Trophoblast cell (in vitro differentiated cells and primary cell): ENCODE results near the gene ARMH1.

Source experiments
- DNase-seq, 2 donors: peaks; one replicate each; pipeline ENCODE4 v3.0.0-alpha.2; 2016
- H2AFZ ChIP-seq: 2 replicates; pipeline ENCODE4 v1.6.1; 2013; ENCODE audit warnings: low read length, moderate library complexity, mild to moderate bottlenecking; ENCODE audit not compliant: insufficient read depth, poor library complexity
- H2AK5ac ChIP-seq: 2 replicates; pipeline ENCODE4 v1.6.1; 2013; ENCODE audit warnings: mild to moderate bottlenecking, low read length
- H2BK120ac ChIP-seq: 2 replicates; pipeline ENCODE4 v1.6.1; 2013; ENCODE audit warnings: low read length, mild to moderate bottlenecking, moderate library complexity; ENCODE audit not compliant: insufficient read depth, poor library complexity
- H2BK12ac ChIP-seq: 2 replicates; pipeline ENCODE4 v1.6.1; 2013; ENCODE audit warnings: mild to moderate bottlenecking, low read length, moderate library complexity
- H2BK5ac ChIP-seq: 2 replicates; pipeline ENCODE4 v1.6.1; 2013; ENCODE audit warnings: low read length, low read depth, moderate library complexity, mild to moderate bottlenecking; ENCODE audit not compliant: poor library complexity
- H3K14ac ChIP-seq: 2 replicates; pipeline ENCODE4 v1.6.1; 2013; ENCODE audit warnings: mild to moderate bottlenecking, low read length
- H3K18ac ChIP-seq: 2 replicates; pipeline ENCODE4 v1.6.1; 2013; ENCODE audit warnings: mild to moderate bottlenecking, low read length
- H3K23ac ChIP-seq: 2 replicates; pipeline ENCODE4 v1.6.1; 2013; ENCODE audit warnings: low read length
- H3K27ac ChIP-seq: 2 replicates; pipeline ENCODE4 v1.5.1; 2013; ENCODE audit warnings: low read depth, mild to moderate bottlenecking, inconsistent platforms, low read length, moderate library complexity
- H3K27me3 ChIP-seq: 2 replicates; pipeline ENCODE4 v1.6.1; 2013; ENCODE audit warnings: inconsistent platforms, mild to moderate bottlenecking, low read length, moderate library complexity; ENCODE audit not compliant: insufficient read depth
- H3K36me3 ChIP-seq, 2 experiments: 1 replicate in 1 of 2; 2 replicates in 1 of 2; pipeline ENCODE4 v1.6.1; 2013; ENCODE audit warnings: low read length in 2 of 2, mild to moderate bottlenecking in 2 of 2, moderate library complexity in 1 of 2; ENCODE audit not compliant: insufficient read depth in 2 of 2, control insufficient read depth in 1 of 2
- H3K4ac ChIP-seq: 2 replicates; pipeline ENCODE4 v1.6.1; 2013; ENCODE audit warnings: low read depth, mild to moderate bottlenecking, low read length, moderate library complexity
- H3K4me1 ChIP-seq, 2 experiments: 1 replicate in 1 of 2; 2 replicates in 1 of 2; pipeline ENCODE4 v1.6.1; 2013; ENCODE audit warnings: low read length in 2 of 2, mild to moderate bottlenecking in 2 of 2, moderate library complexity in 1 of 2; ENCODE audit not compliant: insufficient read depth in 2 of 2, control insufficient read depth in 1 of 2
- H3K4me2 ChIP-seq: 2 replicates; pipeline ENCODE4 v1.6.1; 2013; ENCODE audit warnings: inconsistent platforms, mild to moderate bottlenecking, low read length, moderate library complexity
- H3K4me3 ChIP-seq: 2 replicates; pipeline ENCODE4 v1.5.1; 2013; ENCODE audit warnings: mild to moderate bottlenecking, low read depth, low read length, inconsistent platforms
- H3K79me1 ChIP-seq: one replicate; pipeline ENCODE4 v1.6.1; 2013; ENCODE audit warnings: low read length
- H3K79me2 ChIP-seq: 2 replicates; pipeline ENCODE4 v1.6.1; 2013; ENCODE audit warnings: low read length, mild to moderate bottlenecking; ENCODE audit not compliant: control insufficient read depth, insufficient read depth, poor library complexity
- H3K9ac ChIP-seq: 2 replicates; pipeline ENCODE4 v1.6.1; 2013; ENCODE audit warnings: mild to moderate bottlenecking, low read length
- H3K9me3 ChIP-seq: 2 replicates; pipeline ENCODE4 v1.6.1; 2013; ENCODE audit warnings: low read depth, mild to moderate bottlenecking, control low read depth, inconsistent platforms, low read length; ENCODE audit not compliant: insufficient read depth
- H4K12ac ChIP-seq: 2 replicates; pipeline ENCODE4 v1.6.1; 2013; ENCODE audit warnings: low read depth, mild to moderate bottlenecking, low read length, moderate library complexity
- H4K8ac ChIP-seq: 2 replicates; pipeline ENCODE4 v1.6.1; 2013; ENCODE audit warnings: low read depth, mild to moderate bottlenecking, low read length, moderate library complexity
- H4K91ac ChIP-seq: one replicate; pipeline ENCODE4 v1.6.1; 2013; ENCODE audit warnings: low read depth, mild to moderate bottlenecking, low read length, moderate library complexity
- WGBS: extraction: QIAGEN DNeasy Blood & Tissue Kit; methylation state at CpG from one replicate; pipeline ENCODE4 v1.1.7; 2013; ENCODE audit warnings: missing lambda C conversion rate; ENCODE audit not compliant: insufficient read length, insufficient coverage; ENCODE audit errors: extremely low coverage; 5-methylcytosine and 5-hydroxymethylcytosine counted together

Gene ARMH1

DNA sequence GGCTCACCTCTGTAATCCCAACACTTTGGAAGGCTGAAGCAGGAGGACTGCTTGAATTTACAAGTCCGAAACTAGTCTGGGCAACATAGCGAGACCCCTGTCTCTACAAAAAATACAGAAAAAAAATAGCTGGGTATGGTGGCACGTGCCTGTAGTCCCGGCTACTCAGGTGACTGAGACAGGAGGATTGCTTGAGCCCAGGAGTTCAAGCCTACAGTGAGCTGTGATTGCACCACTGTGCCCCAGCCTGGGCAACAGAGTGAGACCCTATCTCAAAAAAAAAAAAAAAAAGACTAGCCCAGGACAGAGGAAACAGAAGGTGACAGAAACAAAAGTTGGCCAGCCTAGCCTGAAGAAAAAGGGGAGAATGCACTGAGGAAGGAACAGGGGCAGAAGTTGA, 21.2 kb downstream of the ARMH1 start:
- Histone ChIP-seq H3K4me2 (no peak overlapping the region), H3K23ac (no peak overlapping the region), H4K91ac (no peak overlapping the region), H3K36me3 (no peaks in the 10 kb centered on the region), H4K8ac (no peak overlapping the region), H4K12ac (no peak overlapping the region), H2BK120ac (no peak overlapping the region), H3K4me1 (no peaks in the 10 kb centered on the region), H3K79me2 (no peaks in the 10 kb centered on the region), H2AFZ (no peak overlapping the region), H3K4me3 (no peak overlapping the region), H2AK5ac (no peak overlapping the region), H3K79me1 (no peaks in the 10 kb centered on the region), H3K9ac (no peak overlapping the region), H2BK5ac (no peak overlapping the region), H3K18ac (no peak overlapping the region), H3K27me3 (no peaks in the 10 kb centered on the region), H3K14ac (no peak overlapping the region), H3K4ac (no peak overlapping the region), H3K9me3 (no peaks in the 10 kb centered on the region), H3K27ac (no peak overlapping the region), H2BK12ac (no peak overlapping the region)
- WGBS = no CpG with 5 or more reads among the region's 4 CpGs
- no peak for DNase-seq

DNA sequence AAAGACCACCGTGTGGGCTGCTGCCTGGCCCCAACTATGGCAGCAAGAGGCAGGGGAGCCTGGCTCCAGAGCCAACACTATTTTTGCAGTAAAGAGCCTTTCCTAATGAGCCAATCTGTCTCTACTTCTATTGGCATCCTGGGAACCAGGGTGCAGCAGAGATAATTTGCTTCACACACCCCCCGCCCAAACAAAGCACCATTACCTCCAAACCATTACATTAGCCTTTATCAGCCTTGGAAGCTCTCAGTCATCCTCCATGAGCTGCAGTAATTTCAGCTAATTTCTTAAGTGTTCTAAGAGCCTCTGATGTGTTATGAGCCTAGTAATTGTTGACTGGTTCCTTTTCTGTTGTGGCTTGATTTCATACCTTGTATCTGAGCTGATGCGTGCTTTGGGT, 21.6 kb downstream of the ARMH1 start:
- Histone ChIP-seq H3K4ac (no peak overlapping the region), H3K14ac (no peak overlapping the region)

DNA sequence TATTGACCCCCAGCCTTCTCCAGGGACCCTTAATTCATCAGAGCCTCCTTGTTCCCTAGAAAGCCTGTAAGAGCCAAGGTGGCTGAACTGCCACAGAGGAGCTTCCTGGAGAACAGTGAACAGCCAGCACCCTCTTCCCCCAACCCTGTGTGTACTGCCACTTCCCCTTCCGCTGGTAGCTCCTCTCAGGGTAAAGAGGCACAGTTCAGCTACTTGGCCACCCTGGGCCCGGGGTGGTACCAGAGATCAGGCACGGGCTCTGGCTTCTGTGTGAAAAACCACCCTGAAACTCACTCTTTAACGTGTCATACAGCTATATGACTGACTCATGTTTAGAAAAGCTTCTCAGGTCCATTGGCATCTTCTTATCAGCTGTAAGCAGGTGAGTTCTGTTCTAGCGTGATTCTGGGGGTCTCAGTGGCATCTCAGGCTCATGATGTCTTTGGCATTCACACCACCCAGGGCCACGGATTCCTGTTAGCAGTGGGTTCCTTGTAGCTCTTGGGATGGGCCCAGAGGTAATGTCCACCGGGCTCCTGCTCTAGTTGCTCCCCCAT, 22.4 kb downstream of the ARMH1 start:
- Histone ChIP-seq H2BK120ac (no peak overlapping the region), H3K4me3 (no peak overlapping the region), H2AK5ac (no peak overlapping the region), H3K27me3 (no peaks in the 10 kb centered on the region), H3K18ac (no peak overlapping the region), H3K79me1 (no peaks in the 10 kb centered on the region), H2BK5ac (no peak overlapping the region), H3K14ac (no peak overlapping the region), H3K27ac (no peak overlapping the region), H3K4me1 (no peaks in the 10 kb centered on the region), H2BK12ac (no peak overlapping the region), H3K9ac (no peak overlapping the region), H4K12ac (no peak overlapping the region), H3K4ac (no peak overlapping the region), H4K91ac (no peak overlapping the region), H3K23ac (no peak overlapping the region), H4K8ac (no peak overlapping the region), H3K9me3 (no peaks in the 10 kb centered on the region), H2AFZ (no peak overlapping the region), H3K36me3 (no peaks in the 10 kb centered on the region), H3K4me2 (no peak overlapping the region), H3K79me2 (no peaks in the 10 kb centered on the region)
- no peak for DNase-seq
- WGBS = no CpG with 5 or more reads among the region's 7 CpGs

More for the DNA sequence above, 21.6 kb downstream of the ARMH1 start:
- no peak overlapping the region for H4K91ac ChIP-seq
- no peak overlapping the region for H2AFZ ChIP-seq
- no CpG with 5 or more reads among the region's 3 CpGs for WGBS
- no peak overlapping the region for H2BK5ac ChIP-seq
- no peak overlapping the region for H3K4me2 ChIP-seq
- H3K23ac ChIP-seq = no peak overlapping the region
- H3K4me3 ChIP-seq = no peak overlapping the region
- H2BK12ac ChIP-seq = no peak overlapping the region
- no peak overlapping the region for H2BK120ac ChIP-seq
- H4K8ac ChIP-seq = no peak overlapping the region
- H3K27me3 ChIP-seq = no peaks in the 10 kb centered on the region
- DNase-seq = no peak
- H4K12ac ChIP-seq = no peak overlapping the region
- no peak overlapping the region for H3K18ac ChIP-seq
- no peaks in the 10 kb centered on the region for H3K79me1 ChIP-seq
- no peak overlapping the region for H3K27ac ChIP-seq
- H3K9me3 ChIP-seq = no peaks in the 10 kb centered on the region
- H2AK5ac ChIP-seq = no peak overlapping the region
- H3K9ac ChIP-seq = no peak overlapping the region
- no peaks in the 10 kb centered on the region for H3K79me2 ChIP-seq
- no peaks in the 10 kb centered on the region for H3K36me3 ChIP-seq
- H3K4me1 ChIP-seq = no peaks in the 10 kb centered on the region

DNA sequence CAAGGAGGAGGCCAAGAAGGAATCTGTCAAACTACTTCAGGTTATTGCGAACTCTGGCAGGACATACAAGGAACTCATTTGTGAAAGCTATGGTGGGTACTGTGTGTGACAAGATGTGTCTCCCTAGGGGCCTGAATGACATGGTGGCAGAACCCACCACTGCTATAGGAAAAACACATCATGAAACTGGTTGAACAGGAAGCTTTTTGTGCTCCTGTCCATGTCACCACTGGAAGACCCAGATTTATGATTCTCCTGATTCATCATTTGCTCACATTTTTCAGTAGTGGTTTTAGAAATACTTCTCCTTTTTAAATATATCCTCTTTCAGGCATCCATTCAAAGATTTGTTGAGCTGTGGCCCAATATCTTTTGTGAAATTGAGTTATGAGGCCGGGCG, 23.6 kb downstream of the ARMH1 start:
- H3K79me1 ChIP-seq = no peaks in the 10 kb centered on the region
- no peak for DNase-seq
- H3K4me3 ChIP-seq = no peak overlapping the region
- no peaks in the 10 kb centered on the region for H3K9me3 ChIP-seq
- no peak overlapping the region for H2BK12ac ChIP-seq
- no CpG with 5 or more reads among the region's 3 CpGs for WGBS
- no peak overlapping the region for H3K4ac ChIP-seq
- no peak overlapping the region for H4K91ac ChIP-seq
- no peak overlapping the region for H2BK5ac ChIP-seq
- H3K4me2 ChIP-seq = no peak overlapping the region
- H3K9ac ChIP-seq = no peak overlapping the region
- no peak overlapping the region for H2BK120ac ChIP-seq
- H3K23ac ChIP-seq = no peak overlapping the region
- no peak overlapping the region for H2AFZ ChIP-seq
- H3K36me3 ChIP-seq = no peaks in the 10 kb centered on the region
- H3K18ac ChIP-seq = no peak overlapping the region
- H3K27ac ChIP-seq = no peak overlapping the region
- no peak overlapping the region for H2AK5ac ChIP-seq
- no peak overlapping the region for H4K8ac ChIP-seq
- no peaks in the 10 kb centered on the region for H3K79me2 ChIP-seq
- H3K4me1 ChIP-seq = no peaks in the 10 kb centered on the region
- no peaks in the 10 kb centered on the region for H3K27me3 ChIP-seq
- no peak overlapping the region for H4K12ac ChIP-seq
- no peak overlapping the region for H3K14ac ChIP-seq
